ENCODE results near the gene TKTL1.
"Not testable (repeated sequence)": the region's sequence is repeated elsewhere in the genome, so short reads cannot be mapped to it uniquely, and the experiment has no call there.

The TKTL1 gene

DNA sequence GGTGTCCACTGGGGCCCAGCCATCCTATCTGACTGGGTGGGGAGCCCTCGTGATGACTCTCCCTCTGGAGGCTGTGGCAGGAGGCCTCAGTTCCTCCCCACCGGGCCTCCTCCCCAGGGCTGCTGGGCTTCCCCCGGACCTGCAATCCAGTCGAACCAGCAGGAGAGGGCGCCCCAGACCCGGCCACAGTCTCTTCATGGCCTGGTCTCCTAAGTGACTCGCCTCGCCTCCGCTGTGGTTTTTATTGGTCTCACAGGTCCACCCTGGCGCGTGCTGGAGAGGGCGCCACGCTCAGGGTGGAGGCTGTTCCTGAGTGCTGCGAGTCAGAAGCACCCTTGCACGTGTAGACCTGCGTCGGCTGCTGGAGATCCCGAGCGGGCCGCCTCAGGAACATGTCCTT, 48.0 kb downstream of the TKTL1 start:
- DNase-seq (ENCODE audit: low spot score) = not testable (repeated sequence)

DNA sequence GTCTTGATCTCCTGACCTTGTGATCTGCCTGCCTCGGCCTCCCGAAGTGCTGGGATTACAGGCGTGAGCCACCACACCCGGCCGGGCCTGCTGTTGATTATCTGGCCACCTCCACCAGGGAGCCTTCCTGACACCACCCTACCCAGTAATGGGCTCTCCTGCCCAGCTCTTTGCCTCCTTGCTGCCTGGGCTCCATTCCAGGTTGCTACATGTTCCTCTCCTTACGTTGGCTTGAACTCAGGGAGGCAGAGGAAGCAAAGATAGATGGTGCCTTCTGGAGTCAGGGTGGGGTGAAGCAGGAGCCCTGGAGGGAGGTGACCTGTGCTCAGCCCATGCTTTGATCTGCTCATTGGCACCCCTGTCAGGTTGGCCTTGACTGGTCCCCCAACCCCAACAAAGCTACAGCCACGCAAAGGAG, 52.5 kb downstream of the TKTL1 start:
- DNase-seq (ENCODE audit: low spot score) = no peak

DNA sequence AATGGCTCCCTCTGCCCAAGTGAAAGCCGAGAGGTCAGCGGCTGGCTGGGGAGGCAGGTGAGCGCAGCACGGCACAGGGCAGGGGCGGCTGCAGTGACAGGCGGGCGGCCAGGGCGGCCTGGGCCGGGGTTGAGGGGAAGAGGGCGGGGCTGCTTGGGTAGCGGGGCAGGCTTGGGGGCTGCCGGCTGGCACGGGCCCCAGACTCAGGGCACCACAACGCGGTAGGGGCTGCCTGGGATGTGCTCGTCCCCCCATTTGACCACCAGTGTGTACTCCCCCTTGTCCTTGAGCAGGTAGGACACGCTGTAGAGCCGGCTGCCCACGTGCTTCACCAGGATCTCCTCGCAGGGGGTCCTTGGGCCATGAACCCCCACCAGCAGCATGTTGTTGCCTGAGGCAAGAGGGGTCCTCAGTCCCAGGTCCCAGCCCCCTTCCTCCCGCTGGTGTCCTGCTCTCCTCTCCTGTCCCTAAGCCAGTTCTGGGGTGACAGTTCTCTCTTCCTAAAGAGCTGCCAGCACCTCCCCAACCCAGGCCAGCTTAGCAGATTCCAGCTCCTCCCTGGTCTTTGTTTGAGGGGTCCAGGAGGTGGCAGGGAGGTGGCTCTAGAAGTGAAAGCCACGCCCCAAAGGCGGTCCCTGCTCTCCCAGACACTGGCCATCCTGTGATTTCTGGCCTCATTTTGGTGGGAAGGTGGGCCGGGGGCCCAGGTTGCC, 53.2 kb downstream of the TKTL1 start:
- no peak for DNase-seq (ENCODE audit: low spot score)

DNA sequence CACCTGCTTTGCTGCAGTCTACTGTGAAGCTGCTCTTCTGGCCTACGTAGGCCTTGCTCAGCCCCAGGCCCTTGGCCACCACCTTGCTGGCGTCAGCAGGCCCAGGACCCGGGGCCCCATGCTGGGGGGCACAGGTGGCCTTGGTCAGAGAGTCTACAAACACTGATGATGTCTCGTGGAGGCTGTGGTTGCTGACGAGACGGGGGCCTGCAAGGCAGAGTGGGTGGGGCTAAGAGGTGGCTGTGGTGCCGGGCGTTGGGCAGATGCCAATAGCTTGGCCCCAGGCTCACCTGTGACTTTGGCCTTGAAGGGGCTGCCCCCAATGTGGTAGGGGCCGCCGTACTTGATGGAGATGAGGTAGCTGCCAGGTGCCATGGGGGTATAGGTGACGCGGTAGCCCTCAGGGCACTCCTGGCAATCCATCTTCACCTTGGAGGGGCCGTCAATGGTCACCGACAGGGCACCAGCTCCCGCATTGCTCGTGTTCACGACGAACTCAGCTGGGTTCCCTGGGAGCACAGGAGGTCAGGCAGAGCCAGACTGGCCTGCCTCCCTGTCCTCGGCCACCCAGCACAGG, 53.9 kb downstream of the TKTL1 start:
- no peak for DNase-seq (ENCODE audit: low spot score)

DNA sequence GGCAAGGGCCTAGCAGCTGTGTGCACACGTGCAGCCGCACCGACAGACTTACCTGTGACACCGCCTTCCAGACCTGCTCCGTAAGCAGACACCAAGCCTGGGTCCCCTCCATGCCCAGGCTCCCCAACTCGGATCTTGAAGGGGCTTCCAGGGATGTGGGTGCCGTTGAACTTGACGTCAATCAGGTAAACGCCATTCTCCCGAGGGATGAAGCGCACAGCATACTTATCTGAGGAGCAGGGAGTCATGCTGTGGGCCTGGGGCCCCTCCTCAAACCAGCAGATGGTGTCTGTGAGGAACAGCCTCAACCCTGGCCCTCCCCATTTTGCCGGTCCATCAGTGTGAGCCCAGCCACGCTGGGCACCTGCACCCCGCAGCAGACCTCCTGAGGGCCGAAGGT, 54.4 kb downstream of the TKTL1 start:
- no peak for DNase-seq (ENCODE audit: low spot score)

DNA sequence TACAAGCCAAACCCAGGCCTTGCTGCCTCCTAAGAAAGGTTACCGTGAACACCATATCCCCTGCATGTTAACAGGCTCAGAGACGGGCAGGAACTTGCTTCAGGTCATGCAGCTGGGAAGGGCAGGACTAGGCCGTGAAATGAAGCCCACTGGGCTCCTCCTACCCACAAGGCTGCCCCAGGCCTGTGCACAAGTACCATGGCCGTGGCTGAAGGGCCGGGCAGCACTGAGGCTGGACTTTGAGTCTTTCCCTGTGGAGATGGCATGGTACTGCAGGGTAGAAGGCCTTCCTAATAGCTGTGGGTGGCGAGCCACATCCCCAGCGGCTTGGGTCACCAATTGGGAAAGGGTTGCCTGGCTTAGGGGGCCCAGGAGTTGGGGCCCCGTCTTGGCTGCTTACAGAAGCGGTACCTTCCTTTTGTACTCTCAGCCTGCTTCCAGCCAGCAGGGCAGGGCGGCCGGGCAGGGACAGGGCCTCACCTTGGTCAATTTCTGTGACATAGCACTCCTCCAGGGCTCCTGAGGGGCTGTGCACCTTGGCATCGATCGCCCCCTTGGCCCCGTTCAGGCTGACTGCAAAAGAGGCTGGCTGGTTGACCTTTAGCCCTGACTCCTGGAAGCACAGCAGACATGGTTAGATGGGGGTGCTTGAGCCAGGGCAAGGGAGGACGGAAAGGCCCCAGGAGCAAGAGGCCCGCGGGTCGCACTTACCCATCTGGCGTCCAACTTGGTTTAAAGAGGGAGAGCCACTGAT, 55.0 kb downstream of the TKTL1 start:
- DNase-seq (ENCODE audit: low spot score) = no peak

DNA sequence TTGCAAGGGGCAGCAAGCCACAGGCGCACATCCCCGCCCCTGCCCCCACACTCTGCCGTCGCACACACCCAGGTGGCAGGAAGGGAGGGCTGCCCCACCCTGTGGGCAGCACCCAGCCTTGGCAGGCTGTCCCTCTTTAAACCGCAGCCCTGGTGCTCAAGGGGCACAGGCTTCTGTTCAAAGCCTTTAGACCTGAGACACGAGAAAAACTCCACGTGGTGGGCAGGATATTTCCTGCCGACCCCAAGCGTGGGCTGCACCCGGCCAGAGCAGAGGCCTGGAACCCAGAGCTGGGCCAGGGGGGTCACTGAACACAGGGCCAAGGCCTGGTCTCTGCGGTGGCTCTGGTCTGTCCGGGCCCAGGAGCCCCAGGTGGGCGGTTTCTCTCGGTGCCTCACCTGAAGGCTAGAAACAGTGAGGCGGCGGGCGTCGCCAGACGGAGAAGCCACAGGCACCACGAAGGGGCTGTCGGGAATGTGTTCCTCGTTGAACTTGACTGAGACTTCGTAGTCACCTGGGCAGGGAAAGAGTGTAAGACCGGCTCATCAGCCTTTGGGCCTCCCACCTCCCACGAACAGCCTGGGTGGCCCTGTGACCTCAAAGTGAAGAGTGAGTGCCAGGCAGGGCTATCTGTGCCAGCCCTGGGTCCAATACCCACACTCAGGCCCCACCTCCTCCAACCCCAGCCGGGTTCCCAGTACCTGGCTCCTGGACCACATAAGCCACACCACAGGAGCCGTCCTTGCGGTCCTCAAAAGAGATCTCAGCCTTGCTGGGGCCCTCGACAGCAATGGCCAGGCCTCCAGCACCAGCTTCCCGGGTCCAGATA, 55.8 kb downstream of the TKTL1 start:
- DNase-seq (ENCODE audit: low spot score) = no peak

DNA sequence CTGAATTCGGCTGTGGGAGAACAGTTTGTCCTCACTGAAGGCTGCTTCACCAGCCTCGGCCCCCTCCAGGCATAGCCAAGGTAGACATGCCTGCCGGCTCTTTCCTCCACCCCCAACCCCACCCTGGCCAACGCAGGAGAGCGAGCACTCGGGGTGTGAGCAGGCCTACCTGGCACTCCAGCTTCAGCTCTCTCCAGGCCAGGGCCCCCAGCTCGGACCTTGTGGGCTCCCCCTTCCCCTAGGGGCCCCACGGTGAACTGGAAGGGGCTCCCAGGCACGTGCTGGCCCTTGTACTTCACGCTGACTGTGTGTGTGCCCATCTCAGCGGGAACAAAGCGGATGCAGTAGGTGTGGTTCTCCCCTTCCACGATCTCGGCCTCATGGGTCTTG, 56.4 kb downstream of the TKTL1 start:
- no peak for DNase-seq (ENCODE audit: low spot score)

DNA sequence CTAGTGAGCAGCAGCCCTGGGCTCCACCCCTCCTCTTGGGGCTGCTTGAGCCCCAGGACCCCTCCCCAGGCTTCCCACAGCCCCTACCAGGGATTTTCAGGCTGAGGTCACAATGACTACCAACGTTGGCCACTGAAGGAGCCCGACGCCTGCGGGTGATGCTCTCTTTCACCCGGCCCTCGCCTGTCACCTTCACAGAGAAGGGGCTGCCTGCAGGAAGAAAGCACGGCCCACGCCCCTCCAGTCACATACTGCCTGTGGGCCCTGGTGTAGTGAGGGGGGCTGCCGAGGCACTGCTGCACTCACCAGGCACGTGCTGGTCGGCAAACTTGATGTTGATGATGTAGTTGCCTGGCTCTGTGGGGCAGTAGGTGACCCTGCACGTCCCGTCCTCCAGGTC, 56.9 kb downstream of the TKTL1 start:
- DNase-seq (ENCODE audit: low spot score) = no peak

DNA sequence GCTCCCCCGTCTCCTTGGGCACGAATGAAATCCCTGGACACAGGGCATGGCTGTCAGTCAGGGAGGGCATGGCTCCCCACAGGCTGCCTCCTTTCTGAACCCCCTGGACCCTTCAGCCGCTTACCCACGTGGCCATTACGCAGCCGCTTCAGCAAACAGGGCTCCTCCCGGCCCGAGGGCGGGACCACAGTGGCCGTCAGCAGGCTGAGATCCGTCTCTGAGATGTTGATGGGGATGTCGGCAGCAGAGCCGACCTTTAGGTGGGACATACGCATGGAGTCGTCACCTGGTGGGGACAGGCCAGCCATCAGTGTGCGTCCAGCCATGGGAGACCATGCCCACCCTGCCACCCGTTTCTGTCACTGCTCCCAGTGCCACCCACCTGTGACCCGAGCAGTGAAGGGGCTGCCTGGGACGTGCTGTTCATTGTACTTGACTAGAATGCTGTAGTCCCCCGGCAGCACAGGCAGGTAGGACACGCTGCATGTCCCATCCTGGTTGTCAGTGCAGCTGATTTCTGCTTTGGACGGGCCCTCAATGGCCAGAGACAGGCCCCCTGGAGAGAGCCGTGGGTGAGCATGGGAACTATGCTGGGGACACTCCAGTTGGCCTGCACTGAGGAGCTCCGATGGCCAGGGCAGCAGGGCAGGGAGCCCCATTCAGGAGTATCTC, 57.7 kb downstream of the TKTL1 start:
- DNase-seq (ENCODE audit: low spot score) = no peak

DNA sequence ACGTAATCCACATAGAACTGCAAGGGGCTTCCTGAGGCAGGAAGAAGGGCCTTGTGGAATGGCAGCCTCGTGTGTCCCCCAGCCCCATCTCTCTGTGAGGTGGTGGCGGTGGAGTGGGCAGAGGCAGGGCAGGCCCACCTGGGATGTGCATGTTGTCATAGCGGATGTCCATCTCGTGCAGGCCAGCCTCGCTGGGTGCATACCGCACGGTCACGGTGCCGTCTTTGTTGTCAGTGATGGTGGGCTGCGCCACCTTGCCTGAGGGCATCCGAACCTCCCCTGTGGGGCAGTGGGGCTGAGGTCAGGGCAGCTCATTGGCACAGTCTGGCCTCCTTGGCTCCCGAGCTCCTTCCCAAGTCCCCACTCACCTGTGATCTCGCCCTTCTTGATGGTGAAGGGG, 58.4 kb downstream of the TKTL1 start:
- DNase-seq (ENCODE audit: low spot score) = no peak

DNA sequence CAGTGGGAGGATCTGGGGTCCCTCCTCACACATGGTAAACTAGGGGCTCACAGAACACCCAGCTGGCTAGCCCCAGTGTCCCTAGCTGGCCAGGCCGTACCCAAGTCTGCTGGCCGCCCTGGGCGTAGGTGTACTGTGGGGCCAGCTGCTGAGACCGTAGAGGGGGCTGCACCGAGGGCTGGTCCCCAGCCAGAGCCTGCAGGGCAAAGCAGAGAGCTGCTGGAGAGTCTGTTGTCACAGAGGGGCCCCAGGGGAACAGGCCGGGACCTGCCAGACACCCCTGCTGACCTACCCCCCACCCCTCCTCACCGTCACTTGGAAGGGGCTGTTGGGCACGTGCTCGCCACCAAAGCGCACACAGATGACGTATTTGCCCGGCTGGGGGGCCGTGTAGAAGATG, 58.9 kb downstream of the TKTL1 start:
- no peak for DNase-seq (ENCODE audit: low spot score)

DNA sequence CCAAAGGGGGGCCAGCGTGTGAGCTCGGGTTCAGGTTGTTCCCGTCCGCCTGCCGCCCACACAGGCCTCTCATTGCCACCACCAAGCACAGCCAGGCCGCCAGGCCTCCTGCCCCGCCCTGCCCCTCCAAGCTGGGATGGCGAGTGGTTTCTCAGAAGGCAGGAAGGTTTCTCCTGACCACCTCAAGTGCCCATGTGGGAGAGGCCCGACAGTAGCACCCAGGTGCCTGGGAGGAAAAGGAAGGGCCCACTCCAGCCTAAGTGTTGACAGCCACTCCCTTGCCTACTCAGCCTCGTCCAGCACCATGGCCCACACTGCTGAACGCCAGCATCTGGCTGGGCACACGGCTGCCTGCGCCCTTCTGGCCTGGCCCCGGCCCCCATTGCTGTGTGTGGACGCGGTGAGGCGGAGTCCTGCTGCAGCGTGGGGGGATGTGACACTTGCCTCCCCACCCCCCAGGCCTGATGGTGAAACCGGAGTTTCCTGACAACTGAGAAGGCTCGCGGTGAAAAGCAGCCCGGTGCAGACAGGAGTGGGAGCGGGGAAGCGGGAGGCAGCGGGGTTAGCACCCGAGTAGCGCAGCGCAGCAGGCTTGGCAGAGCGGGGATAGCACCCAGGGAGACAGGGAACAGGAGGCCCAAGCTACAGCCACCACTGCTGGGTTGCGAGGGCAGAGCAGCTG, 59.6 kb downstream of the TKTL1 start:
- no peak for DNase-seq (ENCODE audit: low spot score)

DNA sequence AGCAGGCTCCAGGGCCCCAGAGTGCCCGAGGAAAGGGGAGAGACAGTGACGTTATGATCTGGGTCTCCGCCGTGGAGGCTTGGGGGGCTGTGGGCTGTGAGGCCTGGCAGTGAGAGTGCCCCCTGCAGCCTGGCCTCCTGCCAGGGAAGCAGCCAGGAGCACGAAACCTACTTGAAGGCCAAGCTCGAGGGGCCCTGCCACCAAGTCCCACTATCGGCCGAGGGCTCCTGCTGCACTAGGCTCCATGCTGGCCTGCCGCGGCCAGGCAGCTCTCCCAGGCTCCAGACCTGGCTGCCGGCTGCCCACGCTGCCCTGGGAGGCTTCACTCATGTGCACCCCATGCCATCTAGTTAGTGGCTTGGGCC, 60.2 kb downstream of the TKTL1 start:
- DNase-seq (ENCODE audit: low spot score) = no peak

DNA sequence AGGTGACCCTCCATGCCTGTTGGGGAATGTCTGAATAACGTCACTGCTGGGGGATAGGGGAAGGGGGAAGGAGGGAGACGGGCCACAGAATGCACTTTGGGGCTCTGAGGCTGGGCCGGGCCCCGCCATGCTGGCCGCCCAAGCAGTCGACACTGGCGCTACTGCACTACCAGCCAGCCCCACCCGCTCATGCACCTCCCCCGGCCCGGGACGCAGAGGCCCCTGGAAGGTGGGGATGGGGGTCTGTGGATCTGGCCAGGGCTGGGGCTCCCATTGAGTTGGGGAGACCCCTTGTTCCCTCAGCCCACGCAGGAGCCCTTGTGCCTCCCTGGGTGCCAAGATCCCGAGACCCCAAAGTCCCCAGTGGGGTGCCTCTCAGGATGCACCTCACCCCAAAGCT, 61.0 kb downstream of the TKTL1 start:
- no peak for DNase-seq (ENCODE audit: low spot score)

DNA sequence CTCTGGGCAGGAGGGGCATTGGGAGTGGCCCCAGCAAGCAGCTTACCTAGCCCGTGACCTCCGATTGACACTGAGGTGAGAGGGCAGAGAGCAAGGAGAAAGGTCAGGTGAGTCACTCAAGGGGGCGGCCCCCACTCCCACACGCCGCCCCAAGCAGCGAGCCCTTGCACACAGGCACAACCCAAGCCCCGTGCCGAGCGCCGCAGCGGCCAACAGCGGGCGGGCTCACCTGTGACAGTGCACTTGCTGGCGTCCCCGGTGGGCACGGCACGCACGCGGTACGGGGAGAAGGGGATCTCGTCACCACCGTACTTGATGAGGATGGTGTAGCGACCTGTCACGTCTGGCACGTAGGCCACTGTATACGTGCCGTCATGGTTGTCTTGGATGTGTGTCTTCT, 61.6 kb downstream of the TKTL1 start:
- no peak for DNase-seq (ENCODE audit: low spot score)

DNA sequence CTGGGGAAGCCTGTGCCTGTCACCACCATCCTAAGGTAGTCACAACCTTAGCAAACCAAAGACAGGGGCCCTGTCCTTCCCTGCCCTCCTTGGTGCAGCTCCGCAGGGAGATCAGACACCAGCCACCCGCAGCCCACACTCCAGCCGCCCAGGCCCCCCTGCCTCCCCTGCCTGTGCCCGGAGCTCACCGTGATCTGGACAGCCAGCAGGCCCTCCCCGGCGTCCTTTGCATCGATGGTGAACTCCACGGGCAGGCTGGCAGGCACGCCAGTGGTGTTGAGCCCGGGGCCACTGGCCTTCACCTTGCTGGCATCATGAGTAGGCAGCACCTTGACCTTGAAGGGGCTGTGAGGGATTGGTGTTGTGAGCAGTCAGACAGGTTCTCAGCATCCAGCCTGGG, 62.4 kb downstream of the TKTL1 start:
- no peak for DNase-seq (ENCODE audit: low spot score)

DNA sequence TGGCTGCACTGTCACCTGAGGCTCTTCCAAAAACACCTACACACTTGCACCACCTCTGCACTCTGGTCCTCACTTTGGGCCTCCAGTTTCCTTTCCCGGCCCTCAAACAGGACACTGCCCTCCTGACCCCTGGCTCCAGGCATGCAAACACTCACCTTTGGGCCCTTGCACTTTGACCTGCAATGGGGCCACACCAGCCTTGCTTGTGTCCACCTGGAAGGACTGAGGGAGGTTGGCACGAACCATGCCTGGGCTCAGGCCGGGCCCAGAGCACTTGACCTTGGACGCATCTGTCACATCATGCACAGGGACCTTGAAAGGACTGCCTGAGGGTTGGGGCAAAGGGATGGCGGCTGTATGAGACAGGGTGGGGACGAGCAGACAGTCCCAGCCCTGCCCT, 63.2 kb downstream of the TKTL1 start:
- no peak for DNase-seq (ENCODE audit: low spot score)

DNA sequence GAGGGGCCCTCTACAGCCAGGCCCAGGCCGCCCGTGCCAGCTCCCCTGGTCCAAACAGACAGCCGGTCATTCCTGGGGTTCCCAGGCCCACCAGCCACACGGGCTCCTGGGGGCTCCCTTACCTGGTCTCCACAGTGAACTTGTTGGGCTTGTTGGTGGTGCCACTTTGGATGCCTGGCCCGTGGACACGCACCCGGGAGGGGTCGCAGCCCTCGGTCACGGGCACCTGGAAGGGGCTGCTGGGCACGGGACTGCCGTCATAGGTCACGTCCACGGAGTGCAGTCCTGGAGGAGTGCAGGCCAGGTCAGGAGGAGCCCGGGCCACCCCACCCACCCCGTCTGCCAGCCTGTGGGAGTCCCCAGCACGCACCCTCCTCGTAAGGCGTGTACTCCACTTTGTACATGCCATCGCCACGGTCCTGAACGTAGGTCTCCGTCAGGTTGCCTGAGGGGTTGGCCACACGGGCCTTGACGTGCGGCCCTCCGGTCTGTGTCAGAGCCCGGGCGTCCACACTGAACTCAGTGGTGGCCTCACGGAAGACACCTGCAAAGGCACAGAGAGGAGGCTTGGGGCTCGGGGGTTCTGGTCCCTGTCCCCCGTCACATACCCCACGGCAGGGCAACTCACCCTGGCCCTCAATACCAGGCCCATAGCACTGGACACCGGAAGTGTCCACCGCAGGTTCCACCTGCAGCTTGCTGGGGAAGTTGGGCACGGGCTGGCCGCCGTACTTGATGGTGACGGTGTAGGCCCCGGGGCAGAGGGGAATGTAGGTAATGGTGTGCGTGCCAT, 64.0 kb downstream of the TKTL1 start:
- no peak for DNase-seq (ENCODE audit: low spot score)

DNA sequence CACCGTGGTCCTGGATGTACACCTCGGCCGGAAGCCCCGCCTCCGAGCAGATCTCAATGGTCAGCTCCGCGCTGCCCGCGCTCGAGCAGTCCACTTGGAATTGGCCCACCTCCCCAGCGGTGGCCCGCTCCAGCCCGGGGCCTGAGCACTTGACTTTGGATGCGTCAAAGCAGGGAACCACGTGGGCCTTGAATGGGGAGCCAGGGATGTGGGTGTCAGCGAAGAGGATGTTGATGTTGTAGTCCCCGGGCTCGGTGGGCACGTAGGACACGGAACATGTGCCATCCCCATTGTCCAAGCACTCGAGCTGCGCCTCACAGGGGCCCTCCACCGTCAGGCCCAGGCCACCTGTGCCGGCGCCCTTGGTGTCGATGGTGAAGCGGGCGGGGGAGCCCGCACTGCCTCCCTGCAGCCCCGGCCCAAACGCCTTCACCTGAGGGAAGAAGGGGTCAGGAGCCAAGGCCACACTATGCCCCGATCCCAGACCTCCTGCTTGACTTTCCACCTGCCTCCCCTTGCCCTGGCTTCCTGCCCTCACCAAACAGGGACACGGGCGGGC, 64.6 kb downstream of the TKTL1 start:
- DNase-seq (ENCODE audit: low spot score) = no peak
